Trophoblast cell (in vitro differentiated cells and primary cell): Measurements from ENCODE around the gene ITPA.
A peak's percentile ranks its signal among the peaks of the same experiment; 100 is the strongest.
"Not testable (repeated sequence)": the region's sequence is repeated elsewhere in the genome, so short reads cannot be mapped to it uniquely, and the experiment has no call there.

ENCODE experiments used
- DNase-seq, 2 donors: peaks; one replicate each; pipeline ENCODE4 v3.0.0-alpha.2; 2016
- H2AFZ ChIP-seq: 2 replicates; pipeline ENCODE4 v1.6.1; 2013; ENCODE audit warnings: low read length, moderate library complexity, mild to moderate bottlenecking; ENCODE audit not compliant: insufficient read depth, poor library complexity
- H2AK5ac ChIP-seq: 2 replicates; pipeline ENCODE4 v1.6.1; 2013; ENCODE audit warnings: mild to moderate bottlenecking, low read length
- H2BK120ac ChIP-seq: 2 replicates; pipeline ENCODE4 v1.6.1; 2013; ENCODE audit warnings: low read length, mild to moderate bottlenecking, moderate library complexity; ENCODE audit not compliant: insufficient read depth, poor library complexity
- H2BK12ac ChIP-seq: 2 replicates; pipeline ENCODE4 v1.6.1; 2013; ENCODE audit warnings: mild to moderate bottlenecking, low read length, moderate library complexity
- H2BK5ac ChIP-seq: 2 replicates; pipeline ENCODE4 v1.6.1; 2013; ENCODE audit warnings: low read length, low read depth, moderate library complexity, mild to moderate bottlenecking; ENCODE audit not compliant: poor library complexity
- H3K14ac ChIP-seq: 2 replicates; pipeline ENCODE4 v1.6.1; 2013; ENCODE audit warnings: mild to moderate bottlenecking, low read length
- H3K18ac ChIP-seq: 2 replicates; pipeline ENCODE4 v1.6.1; 2013; ENCODE audit warnings: mild to moderate bottlenecking, low read length
- H3K23ac ChIP-seq: 2 replicates; pipeline ENCODE4 v1.6.1; 2013; ENCODE audit warnings: low read length
- H3K27ac ChIP-seq: 2 replicates; pipeline ENCODE4 v1.5.1; 2013; ENCODE audit warnings: low read depth, mild to moderate bottlenecking, inconsistent platforms, low read length, moderate library complexity
- H3K27me3 ChIP-seq: 2 replicates; pipeline ENCODE4 v1.6.1; 2013; ENCODE audit warnings: inconsistent platforms, mild to moderate bottlenecking, low read length, moderate library complexity; ENCODE audit not compliant: insufficient read depth
- H3K36me3 ChIP-seq, 2 experiments: 1 replicate in 1 of 2; 2 replicates in 1 of 2; pipeline ENCODE4 v1.6.1; 2013; ENCODE audit warnings: low read length in 2 of 2, mild to moderate bottlenecking in 2 of 2, moderate library complexity in 1 of 2; ENCODE audit not compliant: insufficient read depth in 2 of 2, control insufficient read depth in 1 of 2
- H3K4ac ChIP-seq: 2 replicates; pipeline ENCODE4 v1.6.1; 2013; ENCODE audit warnings: low read depth, mild to moderate bottlenecking, low read length, moderate library complexity
- H3K4me1 ChIP-seq, 2 experiments: 1 replicate in 1 of 2; 2 replicates in 1 of 2; pipeline ENCODE4 v1.6.1; 2013; ENCODE audit warnings: low read length in 2 of 2, mild to moderate bottlenecking in 2 of 2, moderate library complexity in 1 of 2; ENCODE audit not compliant: insufficient read depth in 2 of 2, control insufficient read depth in 1 of 2
- H3K4me2 ChIP-seq: 2 replicates; pipeline ENCODE4 v1.6.1; 2013; ENCODE audit warnings: inconsistent platforms, mild to moderate bottlenecking, low read length, moderate library complexity
- H3K4me3 ChIP-seq: 2 replicates; pipeline ENCODE4 v1.5.1; 2013; ENCODE audit warnings: mild to moderate bottlenecking, low read depth, low read length, inconsistent platforms
- H3K79me1 ChIP-seq: one replicate; pipeline ENCODE4 v1.6.1; 2013; ENCODE audit warnings: low read length
- H3K79me2 ChIP-seq: 2 replicates; pipeline ENCODE4 v1.6.1; 2013; ENCODE audit warnings: low read length, mild to moderate bottlenecking; ENCODE audit not compliant: control insufficient read depth, insufficient read depth, poor library complexity
- H3K9ac ChIP-seq: 2 replicates; pipeline ENCODE4 v1.6.1; 2013; ENCODE audit warnings: mild to moderate bottlenecking, low read length
- H3K9me3 ChIP-seq: 2 replicates; pipeline ENCODE4 v1.6.1; 2013; ENCODE audit warnings: low read depth, mild to moderate bottlenecking, control low read depth, inconsistent platforms, low read length; ENCODE audit not compliant: insufficient read depth
- H4K12ac ChIP-seq: 2 replicates; pipeline ENCODE4 v1.6.1; 2013; ENCODE audit warnings: low read depth, mild to moderate bottlenecking, low read length, moderate library complexity
- H4K8ac ChIP-seq: 2 replicates; pipeline ENCODE4 v1.6.1; 2013; ENCODE audit warnings: low read depth, mild to moderate bottlenecking, low read length, moderate library complexity
- H4K91ac ChIP-seq: one replicate; pipeline ENCODE4 v1.6.1; 2013; ENCODE audit warnings: low read depth, mild to moderate bottlenecking, low read length, moderate library complexity
- WGBS: extraction: QIAGEN DNeasy Blood & Tissue Kit; methylation state at CpG from one replicate; pipeline ENCODE4 v1.1.7; 2013; ENCODE audit warnings: missing lambda C conversion rate; ENCODE audit not compliant: insufficient read length, insufficient coverage; ENCODE audit errors: extremely low coverage; 5-methylcytosine and 5-hydroxymethylcytosine counted together

ITPA gene

GRCh38 chr20:3210346-3210745, 1.0 kb downstream of the ITPA start:
- no peak overlapping the region for H2AK5ac ChIP-seq
- H2AFZ ChIP-seq: no peak overlapping the region
- H3K18ac ChIP-seq: no peak overlapping the region
- peak overlapping the region; percentile 93 for H3K4me2 ChIP-seq
- H4K8ac ChIP-seq: no peak overlapping the region
- DNase-seq: no peak
- H3K27me3 ChIP-seq: no peaks in the 10 kb centered on the region
- H3K79me2 ChIP-seq: peaks cover 13% of the 10 kb centered on the region
- no peak overlapping the region for H2BK12ac ChIP-seq
- no peak overlapping the region for H3K27ac ChIP-seq
- no peak overlapping the region for H3K23ac ChIP-seq
- no peak overlapping the region for H2BK120ac ChIP-seq
- peaks cover 11% of the 10 kb centered on the region for H3K79me1 ChIP-seq
- whole genome bisulfite sequencing: no CpG with 5 or more reads among the region's 2 CpGs
- H3K4me1 ChIP-seq: peaks cover 11 to 12% of the 10 kb centered on the region in 2 experiments
- H4K12ac ChIP-seq: no peak overlapping the region
- H3K9me3 ChIP-seq: no peaks in the 10 kb centered on the region
- H3K4me3 ChIP-seq: no peak overlapping the region
- no peak overlapping the region for H3K9ac ChIP-seq
- H3K4ac ChIP-seq: peak overlapping the region; percentile 67
- peaks cover 12 to 17% of the 10 kb centered on the region in 2 experiments for H3K36me3 ChIP-seq
- no peak overlapping the region for H3K14ac ChIP-seq
- no peak overlapping the region for H4K91ac ChIP-seq
- no peak overlapping the region for H2BK5ac ChIP-seq

DNA sequence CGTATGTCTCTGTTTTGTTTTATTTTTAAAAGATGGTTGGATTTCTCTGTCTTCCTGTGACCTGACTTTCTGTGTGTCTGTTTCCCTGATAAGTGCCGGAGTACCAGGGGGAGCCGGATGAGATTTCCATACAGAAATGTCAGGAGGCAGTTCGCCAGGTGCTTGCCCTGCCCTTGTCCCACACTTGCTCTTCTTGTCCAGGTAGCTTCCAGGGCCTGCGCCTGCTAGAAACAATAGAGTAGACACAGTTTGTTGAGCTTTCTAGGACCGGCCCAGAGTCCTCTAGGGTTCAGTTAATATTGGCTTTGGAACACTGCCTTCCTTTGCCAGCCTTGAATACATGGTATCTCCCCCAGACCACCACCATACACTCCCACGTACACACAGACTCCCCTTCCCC, 3.9 kb downstream of the ITPA start:
- H3K4me1 ChIP-seq: peaks cover 11 to 12% of the 10 kb centered on the region in 2 experiments
- H3K4me2 ChIP-seq: no peak overlapping the region
- H3K27ac ChIP-seq: no peak overlapping the region
- no peak overlapping the region for H2AFZ ChIP-seq
- H2BK120ac ChIP-seq: no peak overlapping the region
- no peak overlapping the region for H3K18ac ChIP-seq
- H2BK5ac ChIP-seq: no peak overlapping the region
- H3K4me3 ChIP-seq: no peak overlapping the region
- H3K23ac ChIP-seq: no peak overlapping the region
- H3K27me3 ChIP-seq: no peaks in the 10 kb centered on the region
- no peak overlapping the region for H3K4ac ChIP-seq
- H4K12ac ChIP-seq: no peak overlapping the region
- H4K8ac ChIP-seq: no peak overlapping the region
- peaks cover 20% of the 10 kb centered on the region in 2 experiments for H3K36me3 ChIP-seq
- WGBS: no CpG with 5 or more reads among the region's 7 CpGs
- DNase-seq: no peak
- no peak overlapping the region for H2AK5ac ChIP-seq
- peaks cover 13% of the 10 kb centered on the region for H3K79me2 ChIP-seq
- H2BK12ac ChIP-seq: no peak overlapping the region
- no peak overlapping the region for H4K91ac ChIP-seq
- no peak overlapping the region for H3K9ac ChIP-seq
- H3K14ac ChIP-seq: no peak overlapping the region
- no peaks in the 10 kb centered on the region for H3K9me3 ChIP-seq
- H3K79me1 ChIP-seq: peaks cover 11% of the 10 kb centered on the region

DNA sequence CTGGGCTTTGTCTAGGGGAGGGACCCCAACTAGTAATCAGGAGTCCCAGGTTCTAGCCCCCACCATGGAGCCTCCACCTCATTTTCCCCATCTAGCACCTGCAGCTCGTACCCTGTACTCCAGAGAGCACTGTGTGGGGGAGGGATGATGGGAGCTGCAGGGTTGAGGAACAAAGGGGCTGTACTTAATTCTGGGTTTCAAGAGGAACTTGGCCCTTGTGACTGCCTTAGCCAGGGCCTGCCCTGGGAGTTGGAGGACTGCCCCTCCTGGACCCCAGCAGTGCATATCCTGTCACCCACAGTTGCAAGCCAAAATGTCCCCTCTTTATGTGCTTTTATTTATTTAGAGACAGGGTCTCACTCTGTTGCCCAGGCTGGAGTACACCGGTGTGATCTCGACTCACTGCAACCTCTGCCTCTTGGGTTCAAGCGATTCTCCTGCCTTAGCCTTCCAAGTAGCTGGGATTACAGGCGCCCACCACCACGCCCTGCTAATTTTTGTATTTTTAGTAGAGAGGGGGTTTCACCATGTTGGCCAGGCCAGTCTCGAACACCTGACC, 6.1 kb downstream of the ITPA start:
- not testable (repeated sequence) for H3K79me2 ChIP-seq, H3K4ac ChIP-seq, H3K18ac ChIP-seq, H3K9ac ChIP-seq, H3K4me1 ChIP-seq, H2AK5ac ChIP-seq, H3K27me3 ChIP-seq, H4K91ac ChIP-seq, H2BK12ac ChIP-seq, H2BK120ac ChIP-seq, H4K8ac ChIP-seq, H3K4me2 ChIP-seq, H3K27ac ChIP-seq, H3K79me1 ChIP-seq, H3K14ac ChIP-seq, H2BK5ac ChIP-seq, H3K9me3 ChIP-seq, H4K12ac ChIP-seq, H3K4me3 ChIP-seq, H2AFZ ChIP-seq, H3K23ac ChIP-seq, DNase-seq
- peaks cover 23 to 24% of the 10 kb centered on the region in 2 experiments for H3K36me3 ChIP-seq
- no CpG with 5 or more reads among the region's 7 CpGs for WGBS

GRCh38 chr20:3218307-3218988, 9.2 kb downstream of the ITPA start:
- Histone ChIP-seq H3K4ac (no peak overlapping the region), H4K12ac (peak overlapping the region; percentile 39), H3K36me3 (peaks cover 38 to 40% of the 10 kb centered on the region in 2 experiments), H3K27me3 (no peaks in the 10 kb centered on the region), H3K9ac (no peak overlapping the region), H3K79me2 (no peaks in the 10 kb centered on the region), H3K27ac (no peak overlapping the region), H4K91ac (no peak overlapping the region), H3K9me3 (peaks cover 2% of the 10 kb centered on the region), H2BK120ac (no peak overlapping the region), H3K4me2 (no peak overlapping the region), H3K18ac (no peak overlapping the region), H4K8ac (no peak overlapping the region), H3K4me1 (peaks cover 0 to 2% of the 10 kb centered on the region in 2 experiments), H3K4me3 (no peak overlapping the region), H2AK5ac (no peak overlapping the region), H3K23ac (no peak overlapping the region), H2AFZ (no peak overlapping the region), H3K14ac (no peak overlapping the region), H2BK5ac (no peak overlapping the region), H2BK12ac (no peak overlapping the region), H3K79me1 (no peaks in the 10 kb centered on the region)
- DNase-seq: peak; percentile 40 to 78
- WGBS: no CpG with 5 or more reads among the region's 30 CpGs
